Fibroblast of mammary gland (primary cell): ENCODE data around the gene SLIT1.

Experiments used
- DNase-seq: peaks from one replicate; pipeline ENCODE4 v3.0.0-alpha.2; 2010; ENCODE audit warnings: low read depth
- H3K4me3 ChIP-seq: 2 replicates; pipeline ENCODE4 v1.5.1; 2011; ENCODE audit warnings: low read depth, mild to moderate bottlenecking, low read length, moderate library complexity; ENCODE audit not compliant: control insufficient read depth
- CTCF ChIP-seq: conservative IDR thresholded peaks from 2 replicates; pipeline ENCODE4 v1.5.1; 2011; ENCODE audit warnings: low read depth, low read length, inconsistent platforms; ENCODE audit not compliant: control insufficient read depth, insufficient read depth

Gene SLIT1

GRCh38 chr10:97059006-97059871, 126.5 kb downstream of the SLIT1 start:
- no peak for TF ChIP-seq CTCF
- no peak for DNase-seq
- H3K4me3 ChIP-seq, result no peak overlapping the region

- TF ChIP-seq CTCF, result no peak
- no peak overlapping the region for H3K4me3 ChIP-seq
- no peak for DNase-seq
These were observed 127.2 kb downstream of the SLIT1 start for GRCh38 chr10:97058521-97058920.

- no peak for TF ChIP-seq CTCF
- no peak for DNase-seq
- H3K4me3 ChIP-seq, result no peak overlapping the region
These were observed 128.1 kb downstream of the SLIT1 start for GRCh38 chr10:97057491-97058235.

GRCh38 chr10:97056003-97056630, 129.6 kb downstream of the SLIT1 start:
- no peak for DNase-seq
- TF ChIP-seq CTCF, result no peak
- H3K4me3 ChIP-seq, result no peak overlapping the region

- DNase-seq, result no peak
- no peak for TF ChIP-seq CTCF
- no peak overlapping the region for H3K4me3 ChIP-seq
These were observed 132.5 kb downstream of the SLIT1 start for GRCh38 chr10:97053276-97053675.

- TF ChIP-seq CTCF, result no peak
These were observed 134.7 kb downstream of the SLIT1 start for GRCh38 chr10:97050956-97051496.

More at GRCh38 chr10:97050956-97051496, 134.7 kb downstream of the SLIT1 start:
- DNase-seq, result no peak
- H3K4me3 ChIP-seq, result no peak overlapping the region
